ENCODE results near the gene CCNK.

CCNK gene

DNA sequence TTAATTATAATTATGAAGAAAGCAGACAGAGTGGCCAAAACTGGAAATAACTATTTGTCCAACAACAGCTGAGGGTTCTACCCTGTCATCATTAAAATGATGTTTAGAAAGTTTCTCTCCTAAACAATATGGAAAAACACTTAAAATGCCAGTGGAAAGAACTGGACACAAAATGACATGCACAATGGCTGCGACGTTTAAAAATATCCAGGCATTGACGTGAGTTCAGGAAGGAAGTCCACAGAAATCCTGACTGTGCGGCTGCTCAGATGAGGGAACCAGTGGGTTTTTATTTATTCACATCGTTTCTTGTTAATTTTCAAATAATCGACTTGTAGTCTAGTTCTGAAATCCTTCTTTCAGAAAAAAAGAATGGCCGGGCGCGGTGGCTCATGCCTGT, 58.3 kb downstream of the CCNK start:
- Histone ChIP-seq H3K27ac (no peak overlapping the region), H3K4me3 (no peak overlapping the region)
- DNase-seq (ENCODE audit: low spot score): no peak
- TF ChIP-seq, protein P1, sequence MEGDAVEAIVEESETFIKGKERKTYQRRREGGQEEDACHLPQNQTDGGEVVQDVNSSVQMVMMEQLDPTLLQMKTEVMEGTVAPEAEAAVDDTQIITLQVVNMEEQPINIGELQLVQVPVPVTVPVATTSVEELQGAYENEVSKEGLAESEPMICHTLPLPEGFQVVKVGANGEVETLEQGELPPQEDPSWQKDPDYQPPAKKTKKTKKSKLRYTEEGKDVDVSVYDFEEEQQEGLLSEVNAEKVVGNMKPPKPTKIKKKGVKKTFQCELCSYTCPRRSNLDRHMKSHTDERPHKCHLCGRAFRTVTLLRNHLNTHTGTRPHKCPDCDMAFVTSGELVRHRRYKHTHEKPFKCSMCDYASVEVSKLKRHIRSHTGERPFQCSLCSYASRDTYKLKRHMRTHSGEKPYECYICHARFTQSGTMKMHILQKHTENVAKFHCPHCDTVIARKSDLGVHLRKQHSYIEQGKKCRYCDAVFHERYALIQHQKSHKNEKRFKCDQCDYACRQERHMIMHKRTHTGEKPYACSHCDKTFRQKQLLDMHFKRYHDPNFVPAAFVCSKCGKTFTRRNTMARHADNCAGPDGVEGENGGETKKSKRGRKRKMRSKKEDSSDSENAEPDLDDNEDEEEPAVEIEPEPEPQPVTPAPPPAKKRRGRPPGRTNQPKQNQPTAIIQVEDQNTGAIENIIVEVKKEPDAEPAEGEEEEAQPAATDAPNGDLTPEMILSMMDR (IDR thresholded peaks at IDR 0.05): no peak

DNA sequence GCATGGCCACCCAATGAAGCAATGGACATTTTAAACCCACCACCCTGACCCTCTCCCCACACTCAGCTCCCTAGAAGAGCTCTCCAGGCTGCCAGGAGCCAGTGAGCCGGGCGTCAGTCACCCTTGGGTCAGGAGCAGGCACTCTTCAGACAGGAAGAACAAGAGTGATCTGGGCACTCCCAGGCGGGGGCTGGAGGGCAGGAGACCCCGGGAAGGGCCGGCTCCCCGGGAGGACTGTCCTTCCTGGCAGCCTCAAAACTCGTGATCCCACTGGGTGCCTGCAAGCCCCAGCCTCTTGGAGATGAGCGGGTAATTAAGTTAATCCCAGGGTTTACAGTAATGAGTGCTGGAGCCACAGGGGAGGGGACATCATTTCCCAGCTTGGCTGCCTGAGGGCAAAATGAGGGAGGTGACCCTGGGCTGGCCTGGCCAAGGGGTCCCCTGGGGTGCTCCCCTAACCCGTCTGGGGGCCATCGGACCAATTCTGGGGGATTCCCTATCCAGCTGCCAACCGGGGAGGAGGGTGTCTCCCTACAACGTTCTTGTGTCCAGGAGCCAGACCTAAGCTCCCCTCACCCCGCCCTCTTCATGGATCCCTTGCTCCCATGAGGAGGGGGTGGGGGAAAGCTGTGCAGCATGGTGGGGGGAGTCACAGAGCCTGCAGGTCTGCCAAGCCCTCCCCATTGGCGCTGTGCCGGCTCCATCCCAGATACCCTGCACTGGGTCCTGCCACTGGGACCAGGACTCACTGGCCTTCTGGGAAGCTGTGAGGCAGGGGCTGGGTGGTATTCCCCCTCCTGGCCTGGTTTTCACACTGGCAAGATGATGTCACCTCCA, 59.2 kb downstream of the CCNK start:
- Histone ChIP-seq H3K27ac (no peak overlapping the region), H3K4me3 (no peak overlapping the region)
- TF ChIP-seq, protein P1 (IDR thresholded peaks at IDR 0.05): no peak
- no peak for DNase-seq (ENCODE audit: low spot score)

DNA sequence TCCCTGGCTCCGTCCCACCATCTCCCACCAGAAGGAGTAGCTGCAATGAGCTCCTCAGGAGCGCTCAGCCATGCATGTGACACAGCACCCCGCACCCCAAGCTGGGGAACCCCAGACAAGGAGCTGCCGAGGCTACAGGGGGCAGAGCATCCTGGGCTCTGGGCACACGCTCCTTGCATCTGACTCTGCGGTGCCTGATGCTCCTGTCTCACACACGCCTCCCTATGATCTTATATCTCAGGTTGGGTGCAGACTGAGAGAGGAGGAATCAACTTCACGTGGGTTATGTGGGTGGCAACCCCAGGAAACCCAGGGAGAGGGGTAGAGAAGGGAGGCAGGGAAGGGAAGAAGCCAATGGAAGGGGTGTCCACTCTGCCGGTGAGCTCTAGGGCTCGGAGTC, 60.0 kb downstream of the CCNK start:
- TF ChIP-seq, protein P1 (IDR thresholded peaks at IDR 0.05): no peak
- Histone ChIP-seq H3K27ac (no peak overlapping the region), H3K4me3 (no peak overlapping the region)
- DNase-seq (ENCODE audit: low spot score): no peak

DNA sequence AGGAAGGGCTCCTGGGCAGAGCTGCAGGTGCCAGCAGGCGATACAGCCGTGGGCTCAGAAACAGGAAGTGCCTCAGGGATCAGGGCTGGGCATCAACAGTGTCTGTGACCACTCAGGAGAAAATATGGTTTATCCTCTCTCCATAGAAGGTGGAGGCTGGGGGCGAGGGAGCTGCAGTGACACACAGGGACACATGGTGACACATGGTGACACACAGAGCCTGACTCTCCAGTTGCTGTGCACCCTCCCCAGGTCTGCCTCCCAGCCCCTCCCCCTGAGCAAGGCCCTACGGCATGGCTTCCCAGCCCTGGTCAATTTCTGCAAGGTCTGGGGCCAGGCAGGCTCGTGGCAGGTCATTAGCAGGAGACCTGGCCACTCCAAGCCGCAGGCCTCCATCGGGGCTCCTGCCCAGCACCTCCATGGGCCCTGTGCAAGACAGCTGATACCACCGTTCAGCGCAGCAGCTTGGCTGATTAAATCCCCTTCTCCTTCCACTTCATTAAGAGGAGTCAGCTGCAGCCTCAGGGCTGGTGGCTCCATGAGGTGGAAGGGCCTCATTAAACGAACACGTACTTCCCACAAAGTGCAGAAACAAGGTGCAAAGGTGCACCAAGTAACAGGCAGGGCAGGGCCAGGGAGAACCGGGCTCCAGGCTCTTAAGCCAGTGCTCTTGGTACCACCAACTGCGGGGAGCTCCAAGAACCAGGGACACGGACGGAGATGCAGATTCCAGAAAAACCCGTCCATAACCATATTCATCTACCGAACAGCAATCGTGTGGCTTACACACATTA, 60.7 kb downstream of the CCNK start:
- TF ChIP-seq, protein P1 (IDR thresholded peaks at IDR 0.05): no peak
- Histone ChIP-seq H3K4me3 (no peak overlapping the region), H3K27ac (no peak overlapping the region)
- no peak for DNase-seq (ENCODE audit: low spot score)

DNA sequence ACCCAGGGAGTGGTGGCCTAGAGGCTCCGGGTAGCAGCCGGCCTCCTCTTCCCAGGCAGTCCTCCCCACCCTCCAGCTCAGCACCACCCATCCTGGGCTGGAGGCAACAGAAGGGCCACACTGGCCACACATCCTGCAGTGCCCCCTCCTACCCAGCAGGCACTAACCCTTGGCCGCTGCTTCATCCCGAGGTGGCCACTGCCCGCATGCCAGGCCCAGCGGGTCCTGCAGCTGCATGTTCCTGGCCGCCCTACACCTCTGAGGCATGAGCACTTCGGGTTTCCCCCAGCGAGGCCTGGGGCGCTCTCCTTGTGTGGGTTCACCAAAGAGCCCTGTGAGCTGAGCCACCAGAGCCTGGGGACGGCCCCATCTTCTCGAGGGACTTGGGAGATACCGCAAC, 61.4 kb downstream of the CCNK start:
- H3K27ac ChIP-seq: no peak overlapping the region
- TF ChIP-seq, protein P1 (IDR thresholded peaks at IDR 0.05): no peak

DNA sequence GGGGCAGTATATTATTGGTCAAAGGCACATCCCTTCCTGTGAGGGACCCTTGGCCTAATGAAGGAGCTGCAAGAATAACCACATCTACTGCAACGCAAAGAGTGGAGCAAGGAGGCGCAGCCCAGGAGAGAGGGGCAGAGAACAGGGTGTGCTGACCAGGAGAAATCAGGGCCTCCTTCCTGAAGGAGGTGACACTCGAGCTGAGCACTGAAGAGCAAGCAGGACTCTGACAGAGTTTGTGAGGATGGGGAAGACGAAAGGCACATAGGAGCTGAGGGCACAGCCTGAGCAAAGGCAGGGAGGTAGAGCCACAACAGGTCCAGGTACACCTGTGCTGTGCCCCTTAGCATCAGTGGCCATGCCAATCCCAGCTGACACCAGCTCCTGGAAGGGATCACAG, 62.2 kb downstream of the CCNK start:
- DNase-seq (ENCODE audit: low spot score): no peak
- no peak overlapping the region for H3K27ac ChIP-seq

More for the DNA sequence above, 61.4 kb downstream of the CCNK start:
- no peak for DNase-seq (ENCODE audit: low spot score)
- H3K4me3 ChIP-seq: no peak overlapping the region

More for the DNA sequence above, 62.2 kb downstream of the CCNK start:
- TF ChIP-seq, protein P1 (IDR thresholded peaks at IDR 0.05): no peak
- H3K4me3 ChIP-seq: no peak overlapping the region

All from coronary artery (tissue), 2 donors.